K562 (cell line): ENCODE data around the gene DELE1. TPM values are rescaled to one million over a fixed set of nuclear protein-coding genes. Genes with fewer than 3 reads are reported as not detected.
A peak's percentile ranks its signal among the peaks of the same experiment; 100 is the strongest.

Source experiments
- ARID2 ChIP-seq: fragments of 450-650 bp; IDR thresholded peaks from 2 replicates; pipeline ENCODE4 v1.6.1; 2017; ENCODE audit warnings: antibody characterized with exemption, mild to moderate bottlenecking
- CBX5 ChIP-seq: IDR thresholded peaks from 2 replicates; pipeline ENCODE4 v1.6.1; 2014; ENCODE audit warnings: low read depth, borderline replicate concordance
- CHD4 ChIP-seq: fragments of 200-600 bp; sonication (generic); IDR thresholded peaks from 3 replicates; pipeline ENCODE4 v1.6.1; 2012; ENCODE audit warnings: low read depth, mild to moderate bottlenecking, mixed read lengths, low read length, inconsistent platforms; ENCODE audit not compliant: insufficient read depth, insufficient replicate concordance, poor library complexity, severe bottlenecking
- HDAC1 ChIP-seq, 2 experiments: fragments of 450-650 bp; IDR thresholded peaks; 2 replicates each; pipeline ENCODE4 v1.6.1; 2016 to 2017; ENCODE audit warnings: inconsistent platforms in 1 of 2, mild to moderate bottlenecking in 1 of 2, moderate library complexity in 1 of 2
- HOXB6 ChIP-seq: fragments of 250-450 bp; sonication (Bioruptor Pico); IDR thresholded peaks from 2 replicates; pipeline ENCODE4 v1.5.1; 2022; ENCODE audit warnings: mild to moderate bottlenecking, borderline replicate concordance
- MXI1 ChIP-seq: IDR thresholded peaks from 2 replicates; pipeline ENCODE4 v1.6.1; 2011; ENCODE audit warnings: low read depth, mild to moderate bottlenecking, improper control_type of control experiment, low read length
- NCOA6 ChIP-seq: fragments of 450-650 bp; IDR thresholded peaks from 2 replicates; pipeline ENCODE4 v1.6.1; 2017; ENCODE audit warnings: mild to moderate bottlenecking
- SAP30 ChIP-seq: fragments of 200-600 bp; sonication (generic); IDR thresholded peaks from 2 replicates; pipeline ENCODE4 v1.6.1; 2012; ENCODE audit warnings: borderline replicate concordance, low read depth, mild to moderate bottlenecking, moderate library complexity, low read length, control low read depth, inconsistent platforms; ENCODE audit not compliant: insufficient read depth, poor library complexity, severe bottlenecking
- ZBTB33 ChIP-seq: sonication (generic); formaldehyde crosslinking; IDR thresholded peaks from 2 replicates; pipeline ENCODE4 v1.8.1; 2023; ENCODE audit warnings: mild to moderate bottlenecking, missing genetic modification reagents
- ZC3H4 ChIP-seq: sonication (generic); formaldehyde crosslinking; IDR thresholded peaks from 2 replicates; pipeline ENCODE4 v1.9.0; 2021; ENCODE audit warnings: missing genetic modification reagents, borderline replicate concordance
- ZFP1 ChIP-seq: fragments of 450-650 bp; formaldehyde crosslinking; IDR thresholded peaks from 2 replicates; pipeline ENCODE4 v1.4.0; 2020; ENCODE audit warnings: mild to moderate bottlenecking, mixed read lengths
- ZFP36 ChIP-seq: fragments of 150-350 bp; IDR thresholded peaks from 2 replicates; pipeline ENCODE4 v1.6.1; 2018; ENCODE audit warnings: low read length, low read depth; ENCODE audit not compliant: partially characterized antibody
- ZNF518B ChIP-seq: fragments of 250-450 bp; sonication (Bioruptor Pico); IDR thresholded peaks from 2 replicates; pipeline ENCODE4 v1.5.0; 2021; ENCODE audit warnings: mild to moderate bottlenecking, moderate library complexity
- ZNF589 ChIP-seq: fragments of 200-800 bp; sonication (Bioruptor generic); IDR thresholded peaks from 2 replicates; pipeline ENCODE4 v1.6.1; 2016; ENCODE audit warnings: low read depth, missing genetic modification characterization, missing compliant biosample characterization
- polyA plus RNA-seq, 8 experiments: library from polyadenylated mRNA; depleted of rRNA in 4 of 8; stranded (reverse) in 5 of 8; unstranded in 3 of 8; fragments of >200 nt; fragmentation: Nextera tagmentation in 2 of 8; fragmentation: Illumina TruSeq in 1 of 8; extraction: Ambion mirVana in 2 of 8; extraction: Trizol in 1 of 8; gene quantifications; 2 replicates each; pipeline versions ENCODE4 v1.2.1 to v1.2.3, GENCODE V29; 2011 to 2014; ENCODE audit warnings: inconsistent platforms in 1 of 8, missing spikeins in 1 of 8
- total RNA-seq, 7 experiments: library from RNA; depleted of rRNA in 6 of 7; stranded (reverse); fragments of >200 nt in 6 of 7; fragmentation: Illumina TruSeq in 2 of 7; extraction: Trizol in 2 of 7; gene quantifications; 2 replicates each; pipeline versions ENCODE4 v1.2.1 to v1.2.3, GENCODE V29; 2011 to 2021; ENCODE audit warnings: low replicate concordance in 1 of 7
- TF ChIP-seq, protein P1 (sequence below): fragments of 250-450 bp; sonication (Bioruptor Pico); IDR thresholded peaks from 2 replicates; pipeline ENCODE4 v1.5.0; 2021; ENCODE audit warnings: mild to moderate bottlenecking, borderline replicate concordance
- TF ChIP-seq, protein P2 (sequence below): fragments of 250-450 bp; sonication (Bioruptor Pico); IDR thresholded peaks from 2 replicates; pipeline ENCODE4 v1.4.0; 2020; ENCODE audit warnings: mild to moderate bottlenecking, moderate library complexity

Gene DELE1
- total and polyA plus RNA-seq, 9 of the 15 experiments (the other 6 are each of a cell fraction or from before 2014, with no cell fraction given), result 16.6 to 74.4 (median 49.8) TPM

DNA sequence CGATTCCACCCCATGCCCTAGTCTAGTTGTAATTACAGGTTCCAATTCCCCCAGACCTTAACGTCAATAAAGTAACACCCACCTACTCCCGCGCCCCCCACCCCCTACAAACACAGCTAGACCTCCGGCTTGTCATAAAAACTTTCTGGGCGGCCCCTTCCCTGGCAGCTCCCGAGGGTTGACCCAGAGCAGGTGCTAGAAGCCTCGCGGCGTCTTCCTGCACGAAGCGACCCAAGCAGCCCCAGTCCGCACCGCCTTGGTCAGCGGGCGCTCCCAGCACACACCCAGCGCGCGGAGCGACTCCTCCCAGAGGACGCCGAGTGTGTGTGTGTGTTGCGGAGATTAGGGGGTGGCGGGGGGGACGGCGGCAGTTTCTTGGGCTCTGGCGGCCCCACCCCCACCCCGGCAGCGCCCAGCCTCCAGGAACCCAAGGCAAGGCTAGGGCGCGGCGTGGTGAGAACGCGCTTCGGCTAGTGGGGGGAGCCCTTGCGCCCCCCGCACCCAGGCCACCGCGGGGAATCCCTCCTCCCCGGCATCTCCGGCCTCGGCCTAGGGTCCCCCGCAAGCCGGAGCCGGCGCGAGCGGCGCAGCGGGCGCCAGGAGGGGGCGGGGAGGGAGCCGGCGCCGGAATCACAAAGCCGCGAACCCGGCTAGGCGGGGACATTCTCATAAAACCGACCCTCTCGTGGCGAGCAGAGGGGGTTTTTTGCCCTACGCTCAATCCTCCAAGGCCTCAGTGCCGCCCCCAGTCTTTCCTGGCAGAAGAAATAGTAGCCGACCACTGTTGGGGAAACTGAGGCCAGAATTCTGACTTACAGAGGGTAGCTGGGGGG is 47.7 kb upstream of the DELE1 start (continued):
- TF ChIP-seq ZNF518B (CRISPR knock-in tag), result no peak
- no peak for TF ChIP-seq ZBTB33 (CRISPR knock-in tag)
- TF ChIP-seq SAP30, result no peak
- TF ChIP-seq, protein P1, sequence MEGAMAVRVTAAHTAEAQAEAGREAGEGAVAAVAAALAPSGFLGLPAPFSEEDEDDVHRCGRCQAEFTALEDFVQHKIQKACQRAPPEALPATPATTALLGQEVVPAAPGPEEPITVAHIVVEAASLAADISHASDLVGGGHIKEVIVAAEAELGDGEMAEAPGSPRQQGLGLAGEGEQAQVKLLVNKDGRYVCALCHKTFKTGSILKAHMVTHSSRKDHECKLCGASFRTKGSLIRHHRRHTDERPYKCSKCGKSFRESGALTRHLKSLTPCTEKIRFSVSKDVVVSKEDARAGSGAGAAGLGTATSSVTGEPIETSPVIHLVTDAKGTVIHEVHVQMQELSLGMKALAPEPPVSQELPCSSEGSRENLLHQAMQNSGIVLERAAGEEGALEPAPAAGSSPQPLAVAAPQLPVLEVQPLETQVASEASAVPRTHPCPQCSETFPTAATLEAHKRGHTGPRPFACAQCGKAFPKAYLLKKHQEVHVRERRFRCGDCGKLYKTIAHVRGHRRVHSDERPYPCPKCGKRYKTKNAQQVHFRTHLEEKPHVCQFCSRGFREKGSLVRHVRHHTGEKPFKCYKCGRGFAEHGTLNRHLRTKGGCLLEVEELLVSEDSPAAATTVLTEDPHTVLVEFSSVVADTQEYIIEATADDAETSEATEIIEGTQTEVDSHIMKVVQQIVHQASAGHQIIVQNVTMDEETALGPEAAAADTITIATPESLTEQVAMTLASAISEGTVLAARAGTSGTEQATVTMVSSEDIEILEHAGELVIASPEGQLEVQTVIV (CRISPR knock-in tag), result no peak
- no peak for TF ChIP-seq ARID2
- TF ChIP-seq ZNF589 (CRISPR knock-in tag), result no peak
- TF ChIP-seq CHD4, result no peak
- TF ChIP-seq ZC3H4 (CRISPR knock-in tag), result no peak
- TF ChIP-seq MXI1, result no peak
- TF ChIP-seq, protein P2, sequence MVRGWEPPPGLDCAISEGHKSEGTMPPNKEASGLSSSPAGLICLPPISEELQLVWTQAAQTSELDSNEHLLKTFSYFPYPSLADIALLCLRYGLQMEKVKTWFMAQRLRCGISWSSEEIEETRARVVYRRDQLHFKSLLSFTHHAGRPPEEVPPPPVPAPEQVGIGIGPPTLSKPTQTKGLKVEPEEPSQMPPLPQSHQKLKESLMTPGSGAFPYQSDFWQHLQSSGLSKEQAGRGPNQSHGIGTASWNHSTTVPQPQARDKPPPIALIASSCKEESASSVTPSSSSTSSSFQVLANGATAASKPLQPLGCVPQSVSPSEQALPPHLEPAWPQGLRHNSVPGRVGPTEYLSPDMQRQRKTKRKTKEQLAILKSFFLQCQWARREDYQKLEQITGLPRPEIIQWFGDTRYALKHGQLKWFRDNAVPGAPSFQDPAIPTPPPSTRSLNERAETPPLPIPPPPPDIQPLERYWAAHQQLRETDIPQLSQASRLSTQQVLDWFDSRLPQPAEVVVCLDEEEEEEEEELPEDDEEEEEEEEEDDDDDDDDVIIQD, result no peak
- TF ChIP-seq ZFP1, result no peak
- no peak for TF ChIP-seq CBX5
- no peak for TF ChIP-seq ZFP36
- TF ChIP-seq NCOA6, result no peak
- TF ChIP-seq HOXB6, result no peak
- peak in 1 of 2 experiments; percentile 50; a peak in 1 of 4 replicates for TF ChIP-seq HDAC1 (IDR thresholded peaks at IDR 0.05)
